GM18505 (cell line): ENCODE measurements around the gene IL9R.
"Not testable (repeated sequence)": the region's sequence is repeated elsewhere in the genome, so short reads cannot be mapped to it uniquely, and the experiment has no call there.

Source experiments
- ATAC-seq: cut with Tn5 transposase; IDR thresholded peaks from one replicate; pipeline ENCODE4 v1.9.1; 2021; ENCODE audit not compliant: unreplicated experiment
- POLR2A ChIP-seq: IDR thresholded peaks from 4 replicates; pipeline ENCODE4 v1.6.1; 2011; ENCODE audit warnings: borderline replicate concordance; ENCODE audit not compliant: insufficient read depth, insufficient read length; ENCODE audit errors: extremely low read depth

The IL9R gene

GRCh38 chrX:156003486-156004185, 6.1 kb downstream of the IL9R start:
- no peak for ATAC-seq
- TF ChIP-seq POLR2A = no peak

GRCh38 chrX:156004256-156004655, 6.8 kb downstream of the IL9R start:
- no peak for TF ChIP-seq POLR2A

GRCh38 chrX:156004740-156005139, 7.2 kb downstream of the IL9R start:
- ATAC-seq = no peak
- TF ChIP-seq POLR2A = no peak

More at GRCh38 chrX:156004256-156004655, 6.8 kb downstream of the IL9R start:
- no peak for ATAC-seq

GRCh38 chrX:156005144-156005543, 7.6 kb downstream of the IL9R start:
- no peak for ATAC-seq
- TF ChIP-seq POLR2A = no peak

- not testable (repeated sequence) for ATAC-seq
Observed at GRCh38 chrX:156006468-156006867, 9.0 kb downstream of the IL9R start.

GRCh38 chrX:156008379-156008778, 10.9 kb downstream of the IL9R start:
- not testable (repeated sequence) for ATAC-seq

- TF ChIP-seq POLR2A = no peak
- ATAC-seq = no peak
Observed at GRCh38 chrX:156008915-156009314, 11.4 kb downstream of the IL9R start.

GRCh38 chrX:156009691-156010090, 12.2 kb downstream of the IL9R start:
- not testable (repeated sequence) for ATAC-seq

GRCh38 chrX:156013286-156013953, 15.9 kb downstream of the IL9R start:
- peak; percentile 65 for ATAC-seq

GRCh38 chrX:156019846-156020245, 22.4 kb downstream of the IL9R start:
- ATAC-seq = not testable (repeated sequence)

GRCh38 chrX:156023002-156023401, 25.5 kb downstream of the IL9R start:
- ATAC-seq = not testable (repeated sequence)

GRCh38 chrX:156024949-156025492, 27.5 kb downstream of the IL9R start:
- ATAC-seq = not testable (repeated sequence)

- ATAC-seq = not testable (repeated sequence)
Observed at GRCh38 chrX:156028653-156029237, 31.2 kb downstream of the IL9R start.

GRCh38 chrX:156029296-156029695, 31.8 kb downstream of the IL9R start:
- ATAC-seq = not testable (repeated sequence)

GRCh38 chrX:156029707-156030442, 32.4 kb downstream of the IL9R start:
- ATAC-seq = not testable (repeated sequence)

GRCh38 chrX:156030474-156030873, 33.0 kb downstream of the IL9R start:
- ATAC-seq = not testable (repeated sequence)
